ENCODE results near the gene GGA2. TPM values are rescaled to one million over a fixed set of nuclear protein-coding genes. Genes with fewer than 3 reads are reported as not detected.

GGA2 gene
- total and polyA plus RNA-seq, 8 donors = 17.6 to 62.5 (median 37.3) TPM

- Histone ChIP-seq H3K36me3 (peaks cover 14 to 56% (median 42%) of the 10 kb centered on the region in 4 donors), H3K27ac (no peak overlapping the region), H3K4me1 (peaks cover 0 to 18% (median 2%) of the 10 kb centered on the region in 4 donors), H3K27me3 (no peaks in the 10 kb centered on the region), H3K4me3 (no peak overlapping the region), H3K9me3 (no peaks in the 10 kb centered on the region)
- 90 to 99% (median 97%) methylated on average over 5 of the region's 5 CpGs for WGBS, 5 donors
- TF ChIP-seq POLR2A (IDR thresholded peaks at IDR 0.05) = no peak
- TF ChIP-seq EP300 (IDR thresholded peaks at IDR 0.05) = no peak
- TF ChIP-seq POLR2AphosphoS5 (IDR thresholded peaks at IDR 0.05) = no peak
- TF ChIP-seq CTCF (IDR thresholded peaks at IDR 0.05) = no peak
- no peak for DNase-seq
- intact Hi-C loops (cut with DNase I; ENCODE audit: low total_unique reads) = no loop called here
Observed at GRCh38 chr16:23519282-23519681, 9.0 kb upstream of the GGA2 start.

- Histone ChIP-seq H3K4me1 (peaks cover 0 to 21% (median 4%) of the 10 kb centered on the region in 4 donors), H3K4me3 (no peak overlapping the region), H3K27ac (no peak overlapping the region), H3K9me3 (no peaks in the 10 kb centered on the region), H3K36me3 (peaks cover 10 to 51% (median 34%) of the 10 kb centered on the region in 4 donors), H3K27me3 (no peaks in the 10 kb centered on the region)
- TF ChIP-seq POLR2AphosphoS5 (IDR thresholded peaks at IDR 0.05) (no peak), EP300 (IDR thresholded peaks at IDR 0.05) (no peak), CTCF (IDR thresholded peaks at IDR 0.05) (no peak), POLR2A (IDR thresholded peaks at IDR 0.05) (no peak)
- no peak for DNase-seq
- intact Hi-C loops (cut with DNase I; ENCODE audit: low total_unique reads) = no loop called here
- WGBS, 5 donors = 46 to 71% (median 61%) methylated on average over 3 of the region's 3 CpGs
Observed at GRCh38 chr16:23518435-23518891, 8.2 kb upstream of the GGA2 start.

- DNase-seq = no peak
- WGBS, 5 donors = 75 to 89% (median 89%) methylated on average over 4 of the region's 4 CpGs
- TF ChIP-seq EP300 (IDR thresholded peaks at IDR 0.05) (no peak), POLR2AphosphoS5 (IDR thresholded peaks at IDR 0.05) (no peak), CTCF (IDR thresholded peaks at IDR 0.05) (no peak), POLR2A (IDR thresholded peaks at IDR 0.05) (no peak)
- Histone ChIP-seq H3K27me3 (no peaks in the 10 kb centered on the region), H3K9me3 (no peaks in the 10 kb centered on the region), H3K4me3 (no peak overlapping the region), H3K36me3 (peaks cover 3 to 34% (median 15%) of the 10 kb centered on the region in 4 donors), H3K27ac (no peak overlapping the region), H3K4me1 (peaks cover 0 to 21% (median 4%) of the 10 kb centered on the region in 4 donors)
- intact Hi-C loops (cut with DNase I; ENCODE audit: low total_unique reads) = no loop called here
Observed at GRCh38 chr16:23516366-23517137, 6.3 kb upstream of the GGA2 start.

GRCh38 chr16:23515881-23516280 is 5.6 kb upstream of the GGA2 start:
- Histone ChIP-seq H3K36me3 (peaks cover 3 to 27% (median 13%) of the 10 kb centered on the region in 4 donors), H3K27ac (no peak overlapping the region), H3K27me3 (no peaks in the 10 kb centered on the region), H3K4me1 (peaks cover 0 to 21% (median 7%) of the 10 kb centered on the region in 4 donors), H3K9me3 (no peaks in the 10 kb centered on the region), H3K4me3 (no peak overlapping the region)
- intact Hi-C loops (cut with DNase I; ENCODE audit: low total_unique reads) = no loop called here
- DNase-seq = no peak
- TF ChIP-seq POLR2A (IDR thresholded peaks at IDR 0.05) (no peak), CTCF (IDR thresholded peaks at IDR 0.05) (no peak), POLR2AphosphoS5 (IDR thresholded peaks at IDR 0.05) (no peak), EP300 (IDR thresholded peaks at IDR 0.05) (no peak)
- 97 to 99% (median 98%) methylated on average over 5 of the region's 5 CpGs for WGBS, 5 donors

All from stomach (tissue), 9 donors.